GM19467 (cell line): ENCODE data around the gene UQCRC2.
"Not testable (repeated sequence)": the region's sequence is repeated elsewhere in the genome, so short reads cannot be mapped to it uniquely, and the experiment has no call there.

Source experiments
- ATAC-seq: cut with Tn5 transposase; IDR thresholded peaks from one replicate; pipeline ENCODE4 v1.9.1; 2021; ENCODE audit warnings: mild to moderate bottlenecking, moderate library complexity; ENCODE audit not compliant: unreplicated experiment

Gene UQCRC2

DNA sequence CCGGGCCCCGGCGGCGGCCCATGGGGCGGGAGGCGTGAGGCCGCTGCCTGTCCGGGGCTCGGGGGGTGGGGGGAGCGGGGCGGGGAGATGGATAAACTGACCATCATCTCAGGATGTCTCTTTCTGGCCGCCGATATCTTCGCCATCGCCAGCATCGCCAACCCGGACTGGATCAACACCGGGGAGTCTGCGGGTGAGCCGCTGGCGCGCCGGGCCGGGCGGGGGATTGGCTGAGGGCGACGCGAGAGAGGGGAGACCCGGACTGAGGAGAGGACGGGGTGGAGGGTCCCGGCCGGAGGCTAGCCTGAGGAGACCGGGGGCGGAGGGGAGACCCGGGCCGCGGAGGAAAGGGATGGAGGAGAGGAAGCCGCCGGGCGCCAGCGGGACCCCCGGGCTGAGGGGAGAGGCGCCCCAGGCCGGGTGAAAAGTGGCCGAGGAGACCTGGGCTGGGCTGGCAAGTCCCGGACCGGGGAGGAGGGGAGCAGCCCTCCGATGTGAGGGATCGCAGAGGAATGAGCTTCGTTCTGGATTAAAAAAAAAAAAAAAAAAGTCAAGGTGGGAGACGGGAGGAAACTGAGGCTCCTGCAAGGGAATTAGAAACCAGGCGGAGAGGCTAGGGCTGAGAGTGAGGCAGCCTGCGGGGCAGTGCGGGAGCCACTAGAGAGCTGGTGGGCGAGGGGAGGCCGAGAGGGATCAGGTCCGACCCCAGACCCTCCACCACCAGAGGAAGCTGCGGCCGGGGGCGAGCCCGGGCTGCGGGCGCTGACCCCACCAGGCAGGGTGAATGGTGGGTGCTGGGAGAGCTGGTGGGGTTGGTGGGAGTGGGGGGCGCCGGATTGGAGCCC lies 55.3 kb downstream of the UQCRC2 start:
- ATAC-seq, result no peak

DNA sequence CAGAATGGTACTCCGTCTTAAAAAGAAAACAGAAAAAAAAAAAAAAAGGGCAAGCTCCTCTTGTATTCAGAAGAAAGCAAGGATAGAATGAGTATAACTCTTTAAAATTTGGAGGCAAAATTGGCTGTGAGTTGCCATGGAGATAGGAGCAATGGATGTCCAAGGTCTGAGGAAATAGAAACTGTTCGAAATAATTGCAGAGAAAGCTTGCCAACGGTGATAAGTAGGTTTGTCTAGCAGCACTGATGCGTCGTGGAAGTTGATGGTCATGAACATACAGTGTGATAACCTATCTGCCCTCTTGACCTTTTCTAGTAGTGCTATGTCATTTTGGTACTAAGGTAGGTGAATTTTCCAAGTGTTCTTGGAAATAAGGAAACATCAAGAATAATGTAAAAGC lies 57.7 kb downstream of the UQCRC2 start:
- ATAC-seq, result no peak

DNA sequence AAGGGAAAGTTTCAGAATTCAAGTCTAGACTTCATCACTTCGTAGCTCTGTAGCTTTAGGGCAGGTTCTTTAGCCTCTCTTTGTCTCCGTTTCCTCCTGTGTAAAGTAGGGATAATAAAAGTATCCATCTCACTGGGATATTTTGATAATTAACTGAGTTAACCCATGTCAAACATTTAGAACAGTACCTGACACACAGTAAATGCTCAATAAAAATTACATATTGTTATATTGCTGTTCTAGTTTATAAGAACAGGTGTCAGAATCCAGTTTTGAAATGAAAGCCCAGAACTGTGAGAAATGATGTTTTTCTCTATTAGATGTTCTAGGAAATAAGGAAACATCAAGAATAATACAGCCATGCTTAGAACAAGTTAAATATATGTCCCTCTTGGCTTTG lies 59.1 kb downstream of the UQCRC2 start:
- no peak for ATAC-seq

DNA sequence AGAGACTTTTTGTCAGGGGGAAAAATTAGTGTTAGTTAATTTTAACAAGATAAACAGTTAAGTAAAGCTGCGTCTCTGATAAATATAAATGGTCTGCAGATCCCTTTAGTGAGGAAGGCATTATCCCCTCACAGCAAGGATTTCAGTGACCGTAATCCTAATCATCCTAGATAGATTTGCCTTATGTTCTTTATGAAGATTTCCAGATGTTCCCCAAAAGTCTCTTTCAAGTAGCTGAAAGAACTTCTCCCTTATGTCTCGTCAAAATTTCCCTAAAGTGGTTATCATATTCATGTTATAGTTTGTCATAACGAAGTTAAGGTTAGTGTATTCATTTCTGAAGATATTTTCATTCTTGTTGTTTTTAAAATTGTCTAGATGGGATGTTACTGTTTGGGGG lies 60.3 kb downstream of the UQCRC2 start:
- no peak for ATAC-seq

DNA sequence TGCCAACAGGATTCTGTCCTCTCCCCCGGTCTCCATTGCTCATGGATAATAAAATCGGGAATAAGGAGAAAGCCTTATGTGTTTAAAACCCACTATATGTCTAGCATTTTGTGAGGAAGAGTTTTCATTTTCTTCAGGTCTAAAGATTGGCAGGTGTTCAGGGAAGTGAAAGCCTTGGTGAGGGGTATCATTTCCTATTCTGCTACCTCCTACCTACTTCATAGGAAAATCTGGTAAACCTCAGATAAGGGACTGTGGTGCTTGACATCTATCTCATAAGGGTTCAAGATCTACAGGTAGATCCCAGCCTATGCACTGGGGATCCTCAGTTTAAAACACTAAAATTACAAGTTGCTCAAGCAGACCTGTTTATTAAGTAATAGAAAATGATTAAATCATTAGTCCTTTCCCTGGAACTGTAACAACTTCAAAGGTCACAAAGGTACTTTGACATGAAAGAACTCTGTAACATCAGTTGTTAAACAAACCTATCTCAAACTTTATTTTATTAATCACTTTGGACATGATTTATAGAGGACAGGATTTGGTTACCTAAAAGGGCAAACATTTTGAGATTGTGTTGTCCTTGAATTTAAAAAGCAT lies 61.2 kb downstream of the UQCRC2 start:
- ATAC-seq, result no peak

DNA sequence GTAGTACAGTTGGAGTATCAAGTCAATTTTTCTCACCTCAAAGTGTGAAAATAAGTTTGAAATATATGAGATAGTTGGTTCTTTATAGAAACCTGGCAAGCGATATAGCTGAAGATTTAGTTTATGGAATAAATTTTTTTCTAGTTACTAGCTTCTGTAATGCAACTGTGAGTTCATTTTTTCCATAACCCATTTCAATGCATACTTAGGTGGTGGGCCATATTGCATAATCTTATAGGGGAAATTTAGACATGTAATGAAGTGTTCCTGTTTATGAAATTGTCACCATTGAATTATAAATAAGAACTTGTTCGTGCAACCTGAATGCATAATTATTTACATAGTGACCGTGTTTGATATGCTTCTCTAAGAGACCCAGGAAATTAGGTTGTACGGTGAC lies 63.8 kb downstream of the UQCRC2 start:
- no peak for ATAC-seq

DNA sequence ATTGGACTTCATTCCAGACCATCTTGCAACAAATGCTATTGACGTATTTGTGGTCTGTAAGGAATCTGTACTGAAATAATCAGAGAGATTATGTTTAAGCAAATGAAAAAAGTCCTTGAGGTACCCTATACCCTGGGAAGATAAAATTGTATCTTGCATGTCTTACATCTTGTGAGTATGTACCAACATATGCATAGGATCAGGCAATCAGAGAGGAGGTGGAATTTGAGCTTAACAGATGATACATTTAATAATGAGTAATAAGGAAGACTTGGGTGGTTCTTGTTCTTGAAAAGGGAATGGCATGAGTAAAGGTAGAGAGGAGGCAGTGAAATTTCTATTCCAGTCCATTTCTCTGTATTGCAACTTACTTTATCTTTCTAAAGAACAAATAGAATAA lies 65.4 kb downstream of the UQCRC2 start:
- no peak for ATAC-seq

DNA sequence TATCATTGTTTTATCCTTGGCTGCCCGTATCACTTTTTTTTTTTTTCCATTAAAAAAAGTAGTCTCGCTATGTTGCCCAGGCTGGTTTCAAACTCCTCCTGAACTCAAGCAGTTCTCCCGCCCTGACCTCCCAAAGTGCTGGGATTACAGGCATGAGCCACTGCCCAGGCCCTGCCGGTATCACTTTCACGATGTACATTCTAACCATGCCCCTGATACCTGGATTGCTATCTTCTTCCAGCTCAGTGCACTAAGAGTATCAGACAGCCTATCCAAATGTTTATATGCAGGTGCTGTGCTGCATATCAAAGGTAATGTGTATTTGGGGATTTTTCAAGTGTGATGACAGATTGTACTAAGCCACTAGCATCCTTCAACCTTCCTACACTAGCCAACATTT lies 69.0 kb downstream of the UQCRC2 start:
- no peak for ATAC-seq

DNA sequence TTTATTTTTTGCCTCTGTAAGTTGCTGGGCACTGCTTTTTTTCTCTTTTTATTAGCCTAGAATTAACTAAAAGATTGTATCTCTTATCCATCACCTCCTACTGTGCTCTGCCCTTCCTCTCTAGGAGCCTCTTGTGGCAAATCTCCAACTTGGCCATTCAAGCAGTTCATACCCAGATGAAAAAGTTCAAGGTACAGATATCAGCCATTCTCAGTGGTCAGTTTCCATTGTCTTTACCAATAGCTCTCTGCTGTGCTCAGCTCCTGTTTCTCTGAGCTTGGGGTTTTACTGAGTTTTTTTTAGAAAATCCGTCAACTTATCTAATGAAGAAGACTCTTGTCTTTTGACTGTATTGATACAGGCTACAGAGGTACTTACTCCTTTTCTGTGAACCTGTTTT lies 70.3 kb downstream of the UQCRC2 start:
- ATAC-seq, result no peak

DNA sequence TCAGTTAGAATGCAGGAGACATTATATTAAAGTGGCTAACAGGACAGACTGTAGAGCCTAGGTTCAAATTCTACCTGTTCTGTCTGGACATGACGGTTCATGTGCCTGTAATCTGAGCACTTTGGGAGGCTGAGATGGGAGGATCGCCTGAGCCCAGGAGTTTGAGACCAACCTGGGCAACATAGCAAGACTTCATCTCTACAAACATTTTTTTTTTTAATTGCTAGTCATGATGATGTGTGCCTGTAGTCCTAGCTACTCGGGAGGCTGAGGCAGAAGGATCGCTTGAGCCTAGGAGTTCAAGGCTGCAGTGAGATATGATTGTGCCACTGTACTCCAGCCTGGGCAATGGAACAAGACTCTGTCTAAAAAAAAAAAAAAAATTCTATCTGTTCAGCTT lies 71.6 kb downstream of the UQCRC2 start:
- ATAC-seq, result not testable (repeated sequence)

DNA sequence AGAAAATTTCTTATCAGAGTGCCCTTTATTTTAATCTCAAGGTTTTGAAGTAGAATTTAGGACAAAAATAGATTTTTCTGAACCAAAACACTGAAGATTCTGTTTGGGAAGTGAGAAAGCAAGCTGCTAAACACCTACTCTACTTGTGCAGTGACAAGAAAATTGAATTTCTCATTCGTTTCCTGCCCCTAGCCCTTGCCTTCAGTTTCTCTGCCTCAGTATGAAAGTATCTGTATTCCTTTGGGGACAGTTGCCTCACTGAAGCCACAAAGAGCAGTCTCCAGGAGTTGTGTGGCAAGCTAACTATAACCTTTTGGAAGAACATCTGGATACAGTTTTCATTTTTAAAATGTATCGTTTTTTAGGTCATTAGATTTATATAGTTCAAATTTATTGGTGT lies 74.5 kb downstream of the UQCRC2 start:
- no peak for ATAC-seq

DNA sequence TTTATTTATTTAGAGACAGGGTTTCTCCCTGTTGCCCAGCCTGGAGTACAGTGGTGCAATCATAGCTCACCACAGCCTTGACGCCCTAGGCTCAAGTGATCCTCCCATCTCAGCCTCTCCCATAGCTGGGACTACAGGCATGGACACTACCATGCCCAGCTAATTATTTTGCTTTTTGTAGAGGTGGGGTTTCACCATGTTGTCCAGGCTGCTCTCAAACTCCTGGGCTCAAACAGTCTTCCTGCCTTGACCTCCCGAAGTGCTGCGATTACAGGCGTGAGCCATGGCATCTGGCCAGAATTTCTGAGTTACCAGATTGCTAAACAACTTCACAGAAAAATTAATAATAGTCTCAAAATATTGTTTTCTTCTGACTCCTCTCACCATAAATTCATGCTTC lies 76.5 kb downstream of the UQCRC2 start:
- ATAC-seq, result no peak

DNA sequence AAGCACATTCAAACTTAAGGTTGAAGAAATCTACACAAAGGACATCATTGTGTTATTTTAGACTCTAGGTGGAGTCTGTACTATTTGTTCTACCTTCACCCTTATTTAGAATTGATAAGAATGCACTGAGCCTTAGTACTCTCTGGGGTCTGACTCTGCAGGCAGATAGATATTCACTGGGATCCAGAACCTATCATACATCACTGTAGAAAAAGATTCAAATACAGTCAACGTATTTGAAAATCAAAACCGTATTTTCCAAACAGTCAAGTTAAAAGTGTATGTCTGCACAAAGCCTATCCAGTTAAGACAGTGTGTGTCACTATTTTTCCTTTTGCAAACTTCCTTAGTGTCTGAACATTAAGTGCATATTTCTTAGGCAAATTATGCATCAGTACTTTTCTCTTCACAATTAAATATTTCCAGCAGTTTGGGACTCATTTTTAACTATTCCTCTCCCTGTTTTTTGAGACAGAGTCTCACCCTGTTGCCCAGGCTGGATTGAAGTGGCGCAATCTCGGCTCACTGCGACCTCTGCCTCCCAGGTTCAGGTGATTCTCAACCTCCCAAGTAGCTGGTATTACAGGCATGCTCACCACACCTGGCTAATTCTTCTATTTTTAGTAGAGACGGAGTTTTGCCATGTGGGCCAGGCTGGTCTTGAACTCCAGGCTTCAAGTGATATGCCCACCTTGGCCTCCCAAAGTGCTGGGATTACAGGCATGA lies 77.1 kb downstream of the UQCRC2 start:
- no peak for ATAC-seq

DNA sequence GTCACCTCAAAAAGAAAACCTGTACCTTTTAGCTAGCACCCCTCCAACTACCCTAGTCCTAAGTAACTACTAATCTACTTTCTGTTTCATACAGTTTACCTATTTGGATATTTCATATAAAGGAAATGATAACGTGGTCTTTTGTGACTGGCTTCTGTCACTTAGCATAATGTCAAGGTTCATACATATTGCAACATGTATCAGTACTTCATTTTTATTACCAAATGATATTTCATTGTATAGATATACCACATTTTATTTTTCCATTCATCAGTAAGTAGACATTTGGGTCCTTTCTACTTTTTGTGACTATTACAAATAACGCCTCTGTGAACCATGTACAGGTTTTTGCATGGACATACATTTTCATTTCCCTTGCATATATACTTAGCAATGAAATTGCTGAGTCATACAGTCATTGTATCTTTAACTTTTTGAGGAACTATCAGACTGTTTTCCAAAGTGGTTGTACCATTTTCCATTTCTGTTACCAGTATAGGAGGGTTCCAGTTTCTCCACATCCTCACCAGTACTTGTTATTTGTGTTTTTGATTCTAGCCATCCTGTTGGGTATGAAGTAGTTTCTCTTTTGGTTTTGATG lies 78.4 kb downstream of the UQCRC2 start:
- ATAC-seq, result no peak
